HUES6 (cell line): ENCODE measurements around the gene ALS2.
"Not testable (repeated sequence)": the region's sequence is repeated elsewhere in the genome, so short reads cannot be mapped to it uniquely, and the experiment has no call there.

Experiments used
- H3K27ac ChIP-seq: 2 replicates; pipeline ENCODE4 v1.7.0; 2013; ENCODE audit warnings: low read depth, mild to moderate bottlenecking, low read length, inconsistent platforms
- H3K27me3 ChIP-seq: 2 replicates; pipeline ENCODE4 v1.6.1; 2013; ENCODE audit warnings: low read length; ENCODE audit not compliant: control insufficient read depth, insufficient read depth
- H3K36me3 ChIP-seq: 2 replicates; pipeline ENCODE4 v1.6.1; 2013; ENCODE audit warnings: low read length; ENCODE audit not compliant: control insufficient read depth, insufficient read depth
- H3K4me1 ChIP-seq: 2 replicates; pipeline ENCODE4 v1.6.1; 2013; ENCODE audit warnings: low read length; ENCODE audit not compliant: control insufficient read depth, insufficient read depth
- H3K4me3 ChIP-seq: 2 replicates; pipeline ENCODE4 v1.5.1; 2013; ENCODE audit warnings: low read depth, low read length
- H3K9ac ChIP-seq: one replicate; pipeline ENCODE4 v1.6.1; 2013; ENCODE audit warnings: mild to moderate bottlenecking, low read length
- H3K9me3 ChIP-seq: 2 replicates; pipeline ENCODE4 v1.6.1; 2013; ENCODE audit warnings: low read depth, low read length; ENCODE audit not compliant: control insufficient read depth, insufficient read depth

The ALS2 gene

GRCh38 chr2:201808027-201808426 lies 27.3 kb upstream of the ALS2 start:
- no peak overlapping the region for H3K27ac ChIP-seq
- H3K27me3 ChIP-seq, result no peaks in the 10 kb centered on the region
- H3K4me3 ChIP-seq, result no peak overlapping the region
- no peaks in the 10 kb centered on the region for H3K9me3 ChIP-seq
- H3K4me1 ChIP-seq, result peaks cover 19% of the 10 kb centered on the region
- H3K9ac ChIP-seq, result no peak overlapping the region
- no peaks in the 10 kb centered on the region for H3K36me3 ChIP-seq

DNA sequence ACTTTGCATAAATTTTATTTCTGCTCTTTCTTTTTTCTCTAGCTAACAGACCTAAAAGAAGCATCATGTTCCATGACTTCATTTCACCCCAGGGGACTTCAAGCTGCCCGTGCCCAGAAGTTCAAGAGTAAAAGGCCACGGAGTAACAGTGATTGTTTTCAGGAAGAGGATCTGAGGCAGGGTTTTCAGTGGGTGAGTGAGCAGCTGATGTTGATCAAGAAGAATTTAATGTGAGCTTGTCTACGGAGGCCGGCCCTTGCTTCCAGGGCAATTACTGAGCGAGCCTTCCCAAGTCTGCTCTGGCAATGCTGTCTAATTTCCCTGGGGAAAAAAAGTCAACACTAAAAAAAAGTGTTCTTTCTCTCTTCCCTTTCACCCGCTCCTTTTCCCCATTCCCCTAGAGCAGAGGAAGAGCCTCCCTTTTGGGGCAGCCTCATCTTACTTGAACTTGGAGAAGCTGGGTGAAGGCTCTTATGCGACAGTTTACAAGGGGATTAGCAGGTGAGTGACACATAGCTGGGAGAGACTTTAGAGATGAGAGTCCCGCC lies 26.8 kb upstream of the ALS2 start:
- peaks cover 19% of the 10 kb centered on the region for H3K4me1 ChIP-seq
- H3K27ac ChIP-seq, result no peak overlapping the region
- H3K36me3 ChIP-seq, result no peaks in the 10 kb centered on the region
- no peak overlapping the region for H3K4me3 ChIP-seq
- no peak overlapping the region for H3K9ac ChIP-seq
- H3K9me3 ChIP-seq, result no peaks in the 10 kb centered on the region
- no peaks in the 10 kb centered on the region for H3K27me3 ChIP-seq

DNA sequence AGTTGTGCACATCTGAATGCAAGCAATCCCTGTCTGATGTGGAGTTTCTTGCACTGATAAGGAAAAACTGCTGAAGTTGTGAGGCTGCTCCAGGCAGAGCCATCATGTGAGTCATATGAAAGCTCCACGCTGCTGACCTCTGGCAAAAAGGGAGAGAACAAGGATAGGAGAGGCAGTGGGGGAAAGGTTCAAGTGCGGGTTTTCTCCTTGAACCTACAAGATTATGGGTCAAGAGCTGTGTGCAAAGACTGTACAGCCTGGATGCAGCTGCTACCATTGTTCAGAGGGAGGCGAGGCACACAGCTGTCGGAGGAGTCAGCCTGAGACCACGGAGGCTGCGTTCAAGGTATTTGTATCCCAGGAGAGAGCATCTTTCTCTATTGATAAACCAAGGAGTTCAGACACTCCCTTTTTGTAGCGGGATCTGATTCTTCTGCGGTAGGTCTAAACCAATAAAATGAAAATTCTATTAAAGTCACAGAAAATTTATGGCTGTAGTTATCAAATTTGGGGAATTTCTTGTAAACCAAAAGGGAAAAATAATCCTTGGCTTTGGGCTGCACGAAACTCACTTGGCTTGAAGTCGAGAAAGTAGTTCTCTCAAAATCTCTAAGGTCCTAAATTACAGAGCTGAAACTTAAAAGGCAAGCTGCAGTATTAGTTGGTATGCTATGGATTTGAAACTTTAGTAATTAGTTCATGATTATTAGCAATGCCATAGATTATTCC lies 25.9 kb upstream of the ALS2 start, which contains the start of gene CDK15:
Gene CDK15 (plus strand): TSS at position 96 of the 729 bp plus-strand sequence. CDS start 128 bp downstream, at position 224.
- H3K27me3 ChIP-seq, result no peaks in the 10 kb centered on the region
- no peak within 1 kb of the TSS for H3K4me3 ChIP-seq
- H3K9ac ChIP-seq, result no peak within 1 kb of the TSS
- no peaks in the 10 kb centered on the region for H3K36me3 ChIP-seq
- no peaks in the 10 kb centered on the region for H3K9me3 ChIP-seq
- peaks cover 19% of the 10 kb centered on the region for H3K4me1 ChIP-seq
- no peak within 1 kb of the TSS for H3K27ac ChIP-seq

DNA sequence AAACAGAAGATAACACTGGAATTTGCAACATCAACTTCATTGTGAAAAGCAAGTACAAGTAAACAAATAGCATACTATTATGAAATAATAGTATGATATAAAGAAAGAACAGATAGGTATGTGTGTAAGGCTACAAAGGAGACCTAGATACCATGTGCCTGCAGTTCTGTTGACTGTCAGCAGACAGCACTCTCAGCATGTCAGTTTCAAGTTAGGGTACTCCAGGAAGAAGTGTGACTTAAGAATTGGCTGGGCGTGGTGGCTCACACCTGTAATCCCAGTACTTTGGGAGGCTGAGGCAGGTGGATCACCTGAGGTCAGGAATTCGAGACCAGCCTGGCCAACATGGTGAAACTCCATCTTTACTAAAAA lies 18.2 kb upstream of the ALS2 start:
- H3K27me3 ChIP-seq, H3K27ac ChIP-seq, H3K4me1 ChIP-seq, H3K9me3 ChIP-seq, H3K9ac ChIP-seq, H3K4me3 ChIP-seq, H3K36me3 ChIP-seq: not testable (repeated sequence)

GRCh38 chr2:201798252-201798913 lies 17.6 kb upstream of the ALS2 start:
- Histone ChIP-seq H3K27ac (no peak overlapping the region), H3K27me3 (no peaks in the 10 kb centered on the region), H3K4me1 (no peaks in the 10 kb centered on the region), H3K36me3 (no peaks in the 10 kb centered on the region), H3K9me3 (no peaks in the 10 kb centered on the region), H3K4me3 (no peak overlapping the region), H3K9ac (no peak overlapping the region)

- Histone ChIP-seq H3K4me3 (no peak overlapping the region), H3K27ac (no peak overlapping the region), H3K4me1 (no peaks in the 10 kb centered on the region), H3K36me3 (no peaks in the 10 kb centered on the region), H3K9me3 (no peaks in the 10 kb centered on the region), H3K27me3 (no peaks in the 10 kb centered on the region), H3K9ac (no peak overlapping the region)
Measured at GRCh38 chr2:201797175-201797840, 16.6 kb upstream of the ALS2 start.

- Histone ChIP-seq H3K27ac (no peak overlapping the region), H3K36me3 (no peaks in the 10 kb centered on the region), H3K4me1 (no peaks in the 10 kb centered on the region), H3K27me3 (no peaks in the 10 kb centered on the region), H3K9ac (no peak overlapping the region), H3K9me3 (no peaks in the 10 kb centered on the region), H3K4me3 (no peak overlapping the region)
Measured at GRCh38 chr2:201796478-201796865, 15.7 kb upstream of the ALS2 start.

DNA sequence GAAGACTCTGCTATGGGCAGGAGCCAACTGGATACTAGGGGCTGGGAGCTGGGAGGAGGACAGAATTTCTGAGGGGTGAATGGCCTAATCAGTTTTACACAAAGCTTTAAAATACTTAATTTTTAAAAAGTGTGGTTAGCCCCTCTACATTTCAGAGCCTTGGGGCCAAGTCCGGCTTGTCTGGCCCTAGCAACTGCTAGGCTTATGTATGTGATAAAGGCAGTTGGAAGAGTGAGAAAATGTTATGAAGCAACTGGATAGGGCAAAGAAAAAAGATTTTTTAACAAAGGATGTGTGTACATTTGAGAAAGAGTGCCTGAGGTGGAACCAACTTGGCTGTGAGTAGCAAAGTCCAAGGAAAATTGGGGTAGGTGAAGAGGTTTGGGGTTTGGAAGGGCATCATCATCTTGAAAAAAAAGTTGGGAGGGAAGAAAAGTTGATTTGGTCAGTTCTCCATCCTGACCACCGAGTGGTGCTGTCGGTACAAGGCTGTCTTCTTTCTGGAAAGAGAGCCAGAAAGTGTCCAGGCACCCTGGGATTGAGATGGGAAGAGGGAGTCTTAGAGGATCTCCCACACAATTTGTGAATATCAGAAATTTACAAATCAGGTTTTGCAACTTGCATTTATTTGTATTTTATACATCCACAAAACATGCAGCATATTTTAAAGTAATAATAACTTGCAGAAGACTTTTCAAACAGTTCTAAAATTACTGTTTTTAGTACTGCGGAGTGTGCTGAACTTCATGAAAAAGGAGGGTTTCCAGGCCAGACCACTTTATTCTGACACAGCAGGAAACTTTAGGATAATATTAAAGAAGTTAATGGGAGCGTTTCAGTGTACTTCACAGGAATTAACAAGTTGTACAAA lies 15.1 kb upstream of the ALS2 start:
- Histone ChIP-seq H3K36me3 (no peaks in the 10 kb centered on the region), H3K4me1 (no peaks in the 10 kb centered on the region), H3K4me3 (no peak overlapping the region), H3K9me3 (no peaks in the 10 kb centered on the region), H3K9ac (no peak overlapping the region), H3K27me3 (no peaks in the 10 kb centered on the region), H3K27ac (no peak overlapping the region)

DNA sequence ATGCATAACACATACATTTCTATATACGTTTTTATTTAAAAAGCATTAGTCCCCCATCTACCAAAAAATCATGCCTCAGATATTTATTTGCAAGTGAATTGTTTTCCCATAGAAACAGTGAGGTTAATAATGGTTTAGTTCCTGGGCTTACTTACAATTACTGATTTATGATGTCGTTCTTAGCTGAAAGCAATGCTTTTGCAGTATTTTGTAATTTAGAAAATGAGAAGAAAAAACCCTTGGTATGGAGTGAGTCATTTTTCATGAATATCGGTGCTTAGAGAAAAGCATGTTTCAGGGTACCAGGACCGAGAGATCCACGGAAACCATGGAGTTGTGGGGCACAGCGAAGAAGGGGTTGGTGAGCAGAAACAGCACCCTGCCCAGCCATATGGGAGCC lies 13.6 kb upstream of the ALS2 start:
- no peaks in the 10 kb centered on the region for H3K36me3 ChIP-seq
- no peaks in the 10 kb centered on the region for H3K9me3 ChIP-seq
- H3K4me3 ChIP-seq, result no peak overlapping the region
- no peak overlapping the region for H3K9ac ChIP-seq
- H3K4me1 ChIP-seq, result no peaks in the 10 kb centered on the region
- no peaks in the 10 kb centered on the region for H3K27me3 ChIP-seq
- H3K27ac ChIP-seq, result no peak overlapping the region

- Histone ChIP-seq H3K27me3 (no peaks in the 10 kb centered on the region), H3K36me3 (no peaks in the 10 kb centered on the region), H3K9ac (no peak overlapping the region), H3K4me3 (no peak overlapping the region), H3K4me1 (no peaks in the 10 kb centered on the region), H3K9me3 (no peaks in the 10 kb centered on the region), H3K27ac (no peak overlapping the region)
Measured at GRCh38 chr2:201793631-201794030, 12.9 kb upstream of the ALS2 start.
